HUES64 (cell line): ENCODE results near the gene DOLPP1.

Experiments used
- H3K27ac ChIP-seq: 2 replicates; pipeline ENCODE4 v1.7.0; 2013; ENCODE audit warnings: low read depth, low read length, inconsistent platforms
- H3K27me3 ChIP-seq: 2 replicates; pipeline ENCODE4 v1.6.1; 2013; ENCODE audit warnings: mild to moderate bottlenecking, low read length; ENCODE audit not compliant: insufficient read depth
- H3K36me3 ChIP-seq: 2 replicates; pipeline ENCODE4 v1.6.1; 2013; ENCODE audit warnings: mild to moderate bottlenecking, low read length; ENCODE audit not compliant: insufficient read depth
- H3K4me1 ChIP-seq: 2 replicates; pipeline ENCODE4 v1.6.1; 2013; ENCODE audit warnings: mild to moderate bottlenecking, low read length, moderate library complexity; ENCODE audit not compliant: insufficient read depth
- H3K4me3 ChIP-seq: 2 replicates; pipeline ENCODE4 v1.5.1; 2013; ENCODE audit warnings: mild to moderate bottlenecking, low read length, moderate library complexity
- H3K9ac ChIP-seq: 2 replicates; pipeline ENCODE4 v1.6.1; 2013; ENCODE audit warnings: mild to moderate bottlenecking, low read depth, low read length
- H3K9me3 ChIP-seq: 2 replicates; pipeline ENCODE4 v1.6.1; 2013; ENCODE audit warnings: low read depth, low read length; ENCODE audit not compliant: insufficient read depth
- WGBS: fragments of 150-250, 120-280 bp; methylation state at CpG from one replicate; pipeline ENCODE4 v1.1.7; 2013; ENCODE audit warnings: missing lambda C conversion rate; 5-methylcytosine and 5-hydroxymethylcytosine counted together

DOLPP1 gene

DNA sequence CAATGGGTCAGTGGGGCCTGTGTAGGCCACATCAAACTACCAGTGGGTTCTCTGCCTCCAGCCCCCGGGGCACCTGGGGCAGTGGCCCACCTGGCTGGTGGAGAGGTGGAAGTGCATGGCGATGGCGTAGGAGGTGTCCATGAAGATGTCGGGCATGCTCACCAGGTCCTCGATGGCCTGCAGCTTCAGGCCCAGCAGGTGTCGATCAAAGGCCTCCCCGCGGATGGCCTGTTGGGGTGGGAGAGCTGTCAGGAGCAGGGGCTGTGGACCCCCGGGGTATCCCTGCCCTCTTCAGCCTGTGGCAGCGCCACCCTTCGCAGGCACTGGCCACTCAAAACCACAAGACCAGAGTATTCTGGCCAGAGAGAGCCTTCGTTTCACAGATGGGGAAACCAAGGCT, 15.0 kb downstream of the DOLPP1 start:
- H3K9ac ChIP-seq = no peak overlapping the region
- 0 out of 2 replicates have a peak, but pooled peaks cover 2% of the 10 kb centered on the region for H3K27me3 ChIP-seq
- H3K4me3 ChIP-seq = no peak overlapping the region
- no peak overlapping the region for H3K27ac ChIP-seq
- H3K4me1 ChIP-seq = no peaks in the 10 kb centered on the region
- WGBS = 94% methylated on average over 12 of the region's 12 CpGs
- H3K9me3 ChIP-seq = no peaks in the 10 kb centered on the region
- H3K36me3 ChIP-seq = no peaks in the 10 kb centered on the region

DNA sequence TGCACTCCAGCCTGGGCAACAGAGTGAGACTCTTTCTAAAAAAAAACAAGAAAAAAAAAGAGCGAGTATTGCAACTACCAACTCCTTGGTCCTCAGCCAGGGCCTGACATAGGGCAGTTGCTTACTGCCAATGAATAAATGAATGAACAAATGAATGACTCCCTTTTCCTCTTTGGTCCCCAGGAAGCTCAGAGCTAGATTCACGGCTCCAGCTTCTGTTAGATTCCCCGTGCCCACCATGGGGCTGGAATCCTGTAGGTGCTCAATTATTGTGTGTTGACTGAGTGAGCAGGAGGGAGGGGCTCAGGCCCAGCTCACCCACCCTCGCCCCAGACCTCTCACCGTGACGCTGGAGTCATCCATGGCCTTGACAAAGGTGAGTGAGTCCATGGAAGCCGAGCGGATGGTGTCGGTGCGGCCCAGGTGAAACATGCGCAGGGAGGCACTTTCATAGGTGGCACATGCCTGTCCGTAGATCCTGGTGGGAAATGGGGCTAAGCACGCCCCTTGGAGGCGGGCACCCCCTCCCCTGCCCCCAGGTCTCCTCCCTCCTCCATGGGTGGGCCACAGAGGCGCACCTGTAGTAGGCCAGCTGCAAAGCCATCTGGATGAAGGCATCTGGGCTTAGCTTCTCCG, 16.9 kb downstream of the DOLPP1 start:
- H3K4me3 ChIP-seq = no peak overlapping the region
- 0 out of 2 replicates have a peak, but pooled peaks cover 1% of the 10 kb centered on the region for H3K4me1 ChIP-seq
- 93% methylated on average over 16 of the region's 16 CpGs for WGBS
- no peaks in the 10 kb centered on the region for H3K9me3 ChIP-seq
- H3K36me3 ChIP-seq = no peaks in the 10 kb centered on the region
- H3K27me3 ChIP-seq = 0 out of 2 replicates have a peak, but pooled peaks cover 2% of the 10 kb centered on the region
- no peak overlapping the region for H3K27ac ChIP-seq
- H3K9ac ChIP-seq = no peak overlapping the region

DNA sequence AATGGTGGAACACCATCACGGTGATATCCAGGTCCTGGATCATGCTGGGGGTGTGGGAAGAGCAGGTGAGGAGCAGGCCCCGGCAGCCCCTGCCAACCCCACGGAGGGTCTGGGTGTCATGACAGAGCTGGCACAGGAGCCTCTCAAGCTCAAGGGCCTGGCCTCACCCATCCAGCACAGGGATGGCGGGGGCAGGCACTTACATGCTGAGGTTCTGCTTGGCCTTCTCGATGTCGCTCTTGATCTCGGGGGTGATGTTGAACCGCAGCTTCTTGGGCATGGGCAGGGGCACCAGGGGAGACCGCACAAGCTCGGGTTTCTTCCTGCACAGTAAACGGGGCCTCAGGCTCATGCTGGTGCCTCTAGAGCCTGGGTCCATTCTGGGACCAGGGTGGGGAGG, 17.4 kb downstream of the DOLPP1 start:
- 96% methylated on average over 11 of the region's 11 CpGs for WGBS
- H3K9ac ChIP-seq = no peak overlapping the region

DNA sequence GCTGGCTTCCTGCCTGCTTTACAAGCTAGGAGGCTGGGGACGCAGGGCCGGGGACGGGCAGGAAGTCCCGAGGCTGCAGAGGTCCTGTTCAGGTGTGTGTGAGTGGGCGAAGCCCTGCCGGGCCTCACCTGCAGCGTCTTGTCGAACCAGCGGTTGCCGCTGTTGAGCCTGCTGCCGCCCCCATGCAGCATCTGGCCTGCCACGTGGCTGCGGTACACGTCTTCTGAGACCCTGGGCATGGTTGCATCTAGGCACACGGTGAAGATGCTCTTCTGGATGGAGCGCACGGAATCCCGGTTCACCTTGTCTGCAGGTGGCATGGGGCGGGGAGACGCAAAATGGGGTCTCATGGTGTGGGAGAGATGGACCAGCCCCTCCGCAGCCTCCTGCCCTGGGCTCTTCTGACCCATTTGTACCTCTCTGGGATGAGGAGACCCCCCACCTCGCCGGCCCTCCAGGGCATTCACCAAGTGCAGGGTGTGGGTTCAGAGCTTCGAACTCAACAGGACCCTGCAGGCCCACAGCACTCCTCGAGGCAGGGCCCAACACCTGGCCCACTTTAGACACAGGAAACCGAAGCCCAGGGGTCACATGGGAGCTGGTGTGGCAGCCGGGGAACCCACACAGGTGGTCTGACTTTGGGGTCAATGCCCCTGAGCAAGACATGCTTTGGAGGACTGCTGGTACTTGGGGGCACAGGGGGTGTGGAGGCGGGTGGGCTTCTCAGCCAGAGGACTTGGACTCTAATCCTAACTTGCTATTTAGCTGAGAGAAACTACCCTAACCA, 19.7 kb downstream of the DOLPP1 start:
- Histone ChIP-seq H3K4me1 (0 out of 2 replicates have a peak, but pooled peaks cover 2% of the 10 kb centered on the region), H3K27ac (no peak overlapping the region), H3K9me3 (no peaks in the 10 kb centered on the region), H3K4me3 (no peak overlapping the region), H3K36me3 (no peaks in the 10 kb centered on the region), H3K27me3 (0 out of 2 replicates have a peak, but pooled peaks cover 2% of the 10 kb centered on the region), H3K9ac (no peak overlapping the region)
- WGBS = 80% methylated on average over 28 of the region's 28 CpGs

More for the DNA sequence above, 17.4 kb downstream of the DOLPP1 start:
- 0 out of 2 replicates have a peak, but pooled peaks cover 2% of the 10 kb centered on the region for H3K4me1 ChIP-seq
- no peaks in the 10 kb centered on the region for H3K36me3 ChIP-seq
- H3K27ac ChIP-seq = no peak overlapping the region
- 0 out of 2 replicates have a peak, but pooled peaks cover 2% of the 10 kb centered on the region for H3K27me3 ChIP-seq
- H3K4me3 ChIP-seq = no peak overlapping the region
- H3K9me3 ChIP-seq = no peaks in the 10 kb centered on the region

DNA sequence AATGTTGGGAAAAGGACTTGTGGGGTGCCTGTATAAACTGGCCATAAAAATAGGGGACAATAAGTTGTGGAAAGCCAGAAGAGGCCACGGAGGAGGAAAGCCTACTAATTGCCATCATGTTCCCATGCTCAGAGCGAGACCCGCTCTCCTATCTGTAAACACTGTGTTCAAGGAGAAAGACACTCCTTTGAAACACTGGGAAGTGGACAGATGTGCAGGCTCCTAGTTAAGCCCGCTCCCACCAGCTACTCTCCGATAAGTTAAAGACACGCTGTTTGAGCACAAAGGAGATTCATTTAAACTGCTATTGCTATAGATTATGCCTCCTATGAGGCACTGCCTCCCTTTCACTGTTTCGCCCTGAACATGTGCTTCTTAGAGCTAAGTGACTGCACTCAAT, 20.4 kb downstream of the DOLPP1 start:
- WGBS = 98% methylated on average over 7 of the region's 7 CpGs
- no peaks in the 10 kb centered on the region for H3K36me3 ChIP-seq
- 0 out of 2 replicates have a peak, but pooled peaks cover 2% of the 10 kb centered on the region for H3K27me3 ChIP-seq
- no peak overlapping the region for H3K4me3 ChIP-seq
- no peak overlapping the region for H3K9ac ChIP-seq
- H3K4me1 ChIP-seq = 0 out of 2 replicates have a peak, but pooled peaks cover 2% of the 10 kb centered on the region
- H3K9me3 ChIP-seq = no peaks in the 10 kb centered on the region
- H3K27ac ChIP-seq = no peak overlapping the region

DNA sequence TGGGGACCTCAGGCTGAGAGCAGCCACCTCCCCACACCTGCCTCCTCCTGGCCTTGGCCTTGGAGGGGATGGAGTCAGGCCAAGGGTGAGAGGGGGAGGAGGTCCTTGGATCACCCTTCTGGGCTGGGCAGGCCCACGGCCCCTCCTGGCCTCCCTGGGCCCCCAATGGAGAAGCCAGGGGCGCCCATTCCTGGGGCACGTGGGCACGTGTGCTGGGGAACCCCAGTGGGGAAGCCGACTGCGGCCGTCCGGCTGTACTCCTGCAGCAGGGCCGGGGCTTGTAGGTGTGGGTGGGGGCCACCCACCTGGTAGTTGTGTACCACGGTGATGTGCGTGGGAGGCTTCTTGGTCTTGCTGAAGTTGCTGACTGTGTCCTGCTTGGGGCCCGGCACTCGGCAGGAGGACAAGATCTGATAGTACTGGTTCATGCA, 21.2 kb downstream of the DOLPP1 start:
- no peaks in the 10 kb centered on the region for H3K36me3 ChIP-seq
- H3K4me3 ChIP-seq = no peak overlapping the region
- no peak overlapping the region for H3K9ac ChIP-seq
- H3K27ac ChIP-seq = no peak overlapping the region
- H3K4me1 ChIP-seq = 0 out of 2 replicates have a peak, but pooled peaks cover 2% of the 10 kb centered on the region
- H3K9me3 ChIP-seq = no peaks in the 10 kb centered on the region
- H3K27me3 ChIP-seq = 0 out of 2 replicates have a peak, but pooled peaks cover 2% of the 10 kb centered on the region
- WGBS = 91% methylated on average over 13 of the region's 13 CpGs

DNA sequence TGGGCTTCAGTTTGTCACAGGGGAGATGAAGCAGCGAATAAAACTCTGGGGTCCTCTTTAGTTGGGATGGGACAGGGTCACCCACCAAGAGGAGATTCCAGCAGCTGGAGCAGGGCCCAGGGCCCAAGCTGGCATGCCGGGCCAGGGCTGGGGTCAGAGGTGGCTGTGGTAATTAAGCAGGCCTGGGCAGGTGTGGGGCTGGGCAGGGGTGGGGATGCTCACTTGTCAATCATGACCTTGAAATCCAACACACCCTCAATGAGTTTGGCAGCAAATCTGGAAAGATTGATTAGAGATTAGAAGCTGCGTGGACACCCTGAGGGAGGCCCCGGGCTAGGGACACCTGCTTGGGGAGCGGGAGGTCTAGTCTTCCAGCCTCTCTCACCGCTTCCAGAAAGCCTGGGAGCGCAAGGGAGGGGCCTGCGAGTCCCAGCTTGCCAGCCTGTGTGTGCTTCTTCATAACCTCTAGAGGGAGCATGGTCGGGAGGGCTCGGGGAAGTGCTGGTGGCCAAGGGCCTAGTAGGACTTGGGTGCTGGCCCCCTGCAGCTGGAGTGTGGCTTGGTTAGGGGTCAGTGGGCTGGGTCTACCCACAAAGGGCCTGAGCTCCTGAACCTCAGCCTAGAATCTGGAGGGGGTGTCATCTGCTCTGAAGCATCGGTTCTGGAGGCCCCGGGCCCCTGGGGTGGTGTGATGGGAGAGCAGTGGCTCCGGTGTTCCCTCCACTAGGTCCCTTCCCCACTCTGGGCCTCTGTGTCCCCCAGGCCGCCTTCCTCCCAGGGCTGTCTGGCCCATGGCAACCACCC, 22.1 kb downstream of the DOLPP1 start:
- 0 out of 2 replicates have a peak, but pooled peaks cover 2% of the 10 kb centered on the region for H3K4me1 ChIP-seq
- no peak overlapping the region for H3K4me3 ChIP-seq

DNA sequence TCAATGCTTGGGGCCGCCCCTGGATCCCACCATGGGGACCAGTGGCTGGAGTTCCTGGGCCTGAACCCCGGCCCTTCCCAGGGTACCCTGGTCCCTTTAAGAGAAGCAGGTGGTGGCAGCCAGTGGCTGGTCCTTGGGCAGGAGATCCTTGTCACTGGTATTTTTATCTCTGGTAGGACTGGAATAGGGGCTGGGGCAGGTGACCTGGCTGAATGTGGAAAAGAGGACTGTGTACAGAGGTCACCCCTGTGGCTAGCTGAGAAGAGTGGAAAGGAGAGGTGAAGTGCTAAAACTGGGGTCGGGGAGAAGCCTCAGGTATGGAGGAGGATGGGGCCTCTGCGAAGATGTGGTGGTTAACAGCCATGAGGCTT, 22.7 kb downstream of the DOLPP1 start:
- H3K36me3 ChIP-seq = no peaks in the 10 kb centered on the region
- H3K9ac ChIP-seq = no peak overlapping the region
- no peak overlapping the region for H3K27ac ChIP-seq
- no peaks in the 10 kb centered on the region for H3K9me3 ChIP-seq
- peaks cover 5% of the 10 kb centered on the region for H3K27me3 ChIP-seq
- H3K4me3 ChIP-seq = no peak overlapping the region
- 0 out of 2 replicates have a peak, but pooled peaks cover 2% of the 10 kb centered on the region for H3K4me1 ChIP-seq
- WGBS = 88% methylated on average over 4 of the region's 4 CpGs

More for the DNA sequence above, 22.1 kb downstream of the DOLPP1 start:
- WGBS = 50% methylated on average over 14 of the region's 14 CpGs
- peaks cover 2% of the 10 kb centered on the region; the same call in 1 of the 2 replicates for H3K27me3 ChIP-seq
- H3K9me3 ChIP-seq = no peaks in the 10 kb centered on the region
- H3K27ac ChIP-seq = no peak overlapping the region
- H3K36me3 ChIP-seq = no peaks in the 10 kb centered on the region
- H3K9ac ChIP-seq = no peak overlapping the region

DNA sequence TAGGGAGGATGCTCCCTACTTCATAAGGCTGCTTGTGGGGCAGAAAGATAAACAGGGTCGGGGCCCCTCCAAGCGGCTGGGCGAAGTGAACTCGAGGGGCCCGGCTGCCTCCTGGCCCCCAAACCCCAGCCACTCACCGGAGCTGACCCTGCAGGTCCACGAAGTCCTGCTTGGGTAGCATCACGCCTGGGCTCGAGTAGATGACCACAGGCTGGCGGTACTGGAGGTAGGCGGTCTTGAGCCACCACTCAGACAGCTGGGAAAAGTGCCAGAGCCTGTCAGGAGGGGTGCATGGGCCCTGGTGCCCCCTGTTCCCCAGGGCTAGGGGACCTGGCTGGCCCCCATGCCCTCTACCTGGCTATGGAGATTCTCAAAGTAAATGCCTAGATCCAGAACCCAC, 23.1 kb downstream of the DOLPP1 start:
- Histone ChIP-seq H3K4me3 (no peak overlapping the region), H3K36me3 (no peaks in the 10 kb centered on the region), H3K9ac (no peak overlapping the region), H3K27me3 (peaks cover 10% of the 10 kb centered on the region), H3K4me1 (0 out of 2 replicates have a peak, but pooled peaks cover 2% of the 10 kb centered on the region), H3K9me3 (no peaks in the 10 kb centered on the region), H3K27ac (no peak overlapping the region)
- 93% methylated on average over 11 of the region's 11 CpGs for WGBS

DNA sequence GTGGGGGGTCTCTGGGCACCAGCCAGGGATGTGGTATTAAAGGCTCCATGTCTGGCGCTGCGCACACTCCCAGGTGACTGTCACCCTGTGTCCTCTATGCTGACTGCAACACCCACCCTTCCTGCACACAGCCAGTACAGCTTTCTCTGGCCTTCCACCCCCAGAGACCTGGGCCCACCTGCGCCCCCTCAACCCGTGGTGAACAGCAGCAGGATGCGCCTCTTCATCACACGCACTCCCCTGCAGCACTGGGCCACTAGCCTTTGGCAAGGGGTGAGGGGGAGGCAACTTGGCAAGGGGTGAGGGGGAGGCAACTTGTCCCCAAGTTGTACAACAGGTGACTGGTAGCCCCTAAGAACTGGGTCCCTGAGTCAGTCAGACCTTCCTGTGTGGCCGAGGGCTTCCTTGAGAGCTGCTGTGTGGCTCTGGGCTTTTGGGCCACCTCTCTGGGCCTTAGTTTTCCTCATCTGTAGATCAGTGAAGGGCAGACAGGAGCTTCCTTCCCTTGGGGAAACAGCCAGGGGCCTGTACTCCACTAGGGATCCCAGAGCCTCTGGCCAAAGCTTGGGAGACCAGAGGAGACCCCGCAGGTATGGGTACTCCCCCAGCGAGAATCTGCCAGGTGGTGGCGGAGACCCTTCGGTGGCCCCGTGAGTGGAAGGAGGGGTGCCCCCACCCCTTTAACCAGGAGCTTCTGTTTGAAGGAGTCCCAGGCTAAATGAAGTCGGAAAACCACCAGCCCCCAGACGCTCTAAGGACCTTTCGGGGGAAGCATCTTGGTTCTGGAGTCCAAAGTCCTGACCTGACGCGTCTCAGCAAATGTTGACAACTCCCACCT, 25.2 kb downstream of the DOLPP1 start:
- Histone ChIP-seq H3K9ac (no peak overlapping the region), H3K4me3 (no peak overlapping the region), H3K27ac (no peak overlapping the region), H3K9me3 (no peaks in the 10 kb centered on the region), H3K36me3 (no peaks in the 10 kb centered on the region), H3K4me1 (0 out of 2 replicates have a peak, but pooled peaks cover 2% of the 10 kb centered on the region), H3K27me3 (peaks cover 21% of the 10 kb centered on the region)
- 93% methylated on average over 17 of the region's 17 CpGs for WGBS
